WERI-Rb-1 (cell line): ENCODE measurements around the gene RBM39.
A peak's percentile ranks its signal among the peaks of the same experiment; 100 is the strongest.

Experiments used
- DNase-seq: peaks from one replicate; pipeline ENCODE4 v3.0.0-alpha.2; 2020
- H3K27ac ChIP-seq: fragments of 250-450 bp; sonication (Bioruptor Pico); 2 replicates; pipeline ENCODE4 v1.5.1; 2020; ENCODE audit warnings: mild to moderate bottlenecking, moderate library complexity
- H3K27me3 ChIP-seq: fragments of 250-450 bp; sonication (Bioruptor Pico); 2 replicates; pipeline ENCODE4 v1.5.1; 2021; ENCODE audit warnings: mild to moderate bottlenecking, low read depth, moderate library complexity; ENCODE audit not compliant: insufficient read depth, severe bottlenecking
- H3K36me3 ChIP-seq: fragments of 250-450 bp; sonication (Bioruptor Pico); 2 replicates; pipeline ENCODE4 v1.5.1; 2020; ENCODE audit warnings: mild to moderate bottlenecking, moderate library complexity
- H3K4me3 ChIP-seq: 2 replicates; pipeline ENCODE4 v1.5.1; 2011; ENCODE audit warnings: low read depth, mild to moderate bottlenecking, control low read depth, low read length
- H3K9me3 ChIP-seq: fragments of 250-450 bp; sonication (Bioruptor Pico); 2 replicates; pipeline ENCODE4 v1.5.1; 2021; ENCODE audit warnings: mild to moderate bottlenecking, moderate library complexity; ENCODE audit not compliant: severe bottlenecking
- CTCF ChIP-seq: IDR thresholded peaks from 2 replicates; pipeline ENCODE4 v1.5.1; 2011; ENCODE audit warnings: low read depth, mild to moderate bottlenecking, control low read depth, inconsistent platforms, low read length

The RBM39 gene

DNA sequence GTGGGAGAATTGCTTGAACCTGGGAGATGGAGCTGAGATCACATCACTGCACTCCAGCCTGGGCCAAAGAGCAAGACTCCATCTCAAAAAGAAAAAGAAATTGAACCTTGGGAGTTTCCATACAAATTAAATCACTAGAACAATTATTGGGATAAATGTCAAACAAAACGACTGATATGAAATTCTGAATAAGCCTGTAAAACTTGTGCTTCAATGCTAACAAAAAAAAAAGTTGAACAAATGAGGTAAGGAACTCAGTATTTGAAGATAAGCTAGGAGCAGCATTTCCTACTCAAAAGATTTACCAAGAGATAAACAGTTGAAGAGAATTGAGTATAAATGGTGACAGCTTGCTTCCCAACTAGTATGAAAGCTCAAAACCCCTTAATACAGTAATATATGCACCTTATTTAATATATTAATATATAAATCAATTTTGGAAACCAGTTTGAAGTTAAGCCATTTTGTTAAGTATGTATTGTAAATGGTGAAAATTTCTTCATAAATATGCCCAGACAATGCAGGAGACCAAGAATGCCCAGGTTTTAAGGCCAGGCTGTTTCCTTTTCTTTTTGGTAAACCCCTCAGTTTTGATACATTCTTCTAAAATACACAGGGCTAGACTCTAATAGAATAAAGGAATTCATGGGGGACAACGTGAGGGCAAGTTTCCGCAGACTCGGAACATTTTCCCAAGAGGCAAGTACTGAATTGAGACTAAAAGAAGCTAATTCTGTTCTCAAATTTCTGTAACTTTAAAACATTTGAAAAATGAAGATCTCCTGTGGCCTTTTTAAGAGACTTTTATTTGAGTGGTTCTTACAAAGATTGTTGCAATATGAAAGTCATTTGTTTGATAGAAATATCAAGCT, 39.0 kb downstream of the RBM39 start:
- no peak for TF ChIP-seq CTCF
- H3K36me3 ChIP-seq, result peaks cover 74% of the 10 kb centered on the region

DNA sequence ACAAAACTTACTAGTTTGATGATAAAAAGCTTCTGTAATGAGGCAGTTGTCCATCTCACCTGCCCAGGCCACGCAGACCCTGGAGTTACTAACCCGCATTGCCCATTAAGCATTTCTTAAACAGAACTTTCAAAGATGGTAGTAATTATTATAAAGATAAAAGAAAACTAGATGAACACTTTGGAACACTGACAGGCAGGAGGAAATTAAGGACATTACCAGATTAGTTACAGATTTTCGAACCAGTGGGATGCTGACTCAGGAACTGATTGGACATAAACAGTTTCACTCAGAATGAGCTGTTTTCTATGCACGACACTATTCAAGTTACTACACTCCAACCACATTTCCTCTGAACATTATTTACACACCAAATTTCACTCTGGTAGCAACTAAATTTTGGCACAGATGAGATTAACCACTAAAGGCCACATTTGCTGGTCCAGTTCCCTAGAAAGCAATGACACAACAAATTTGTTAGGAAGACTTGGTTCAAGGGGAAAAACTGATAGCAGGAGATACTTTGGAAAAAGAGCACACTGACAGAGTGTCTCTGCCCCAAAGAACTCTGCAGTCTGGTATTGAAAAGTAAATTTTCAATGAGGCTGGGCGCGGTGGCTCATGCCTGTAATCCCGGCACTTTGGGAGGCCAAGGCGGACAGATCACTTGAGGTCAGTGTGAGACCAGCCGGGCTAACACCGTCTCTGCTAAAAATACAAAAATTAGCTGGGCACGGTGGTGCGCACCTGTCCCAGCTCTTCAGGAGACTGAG, 39.8 kb downstream of the RBM39 start:
- Histone ChIP-seq H3K4me3 (no peak overlapping the region), H3K27ac (no peak overlapping the region; the same call in 1 of the 2 replicates), H3K9me3 (no peaks in the 10 kb centered on the region), H3K27me3 (no peaks in the 10 kb centered on the region), H3K36me3 (peaks cover 67% of the 10 kb centered on the region)
- DNase-seq, result no peak
- no peak for TF ChIP-seq CTCF

More for the DNA sequence above, 39.0 kb downstream of the RBM39 start:
- no peaks in the 10 kb centered on the region for H3K9me3 ChIP-seq
- H3K4me3 ChIP-seq, result no peak overlapping the region
- no peaks in the 10 kb centered on the region for H3K27me3 ChIP-seq
- H3K27ac ChIP-seq, result no peak overlapping the region; the same call in 1 of the 2 replicates
- DNase-seq, result no peak

- H3K4me3 ChIP-seq, result no peak overlapping the region
- no peak overlapping the region for H3K27ac ChIP-seq
- peaks cover 51% of the 10 kb centered on the region for H3K36me3 ChIP-seq
- no peak for TF ChIP-seq CTCF
- H3K9me3 ChIP-seq, result no peaks in the 10 kb centered on the region
- H3K27me3 ChIP-seq, result no peaks in the 10 kb centered on the region
- no peak for DNase-seq
These were observed 41.4 kb downstream of the RBM39 start for GRCh38 chr20:35700625-35701148.

DNA sequence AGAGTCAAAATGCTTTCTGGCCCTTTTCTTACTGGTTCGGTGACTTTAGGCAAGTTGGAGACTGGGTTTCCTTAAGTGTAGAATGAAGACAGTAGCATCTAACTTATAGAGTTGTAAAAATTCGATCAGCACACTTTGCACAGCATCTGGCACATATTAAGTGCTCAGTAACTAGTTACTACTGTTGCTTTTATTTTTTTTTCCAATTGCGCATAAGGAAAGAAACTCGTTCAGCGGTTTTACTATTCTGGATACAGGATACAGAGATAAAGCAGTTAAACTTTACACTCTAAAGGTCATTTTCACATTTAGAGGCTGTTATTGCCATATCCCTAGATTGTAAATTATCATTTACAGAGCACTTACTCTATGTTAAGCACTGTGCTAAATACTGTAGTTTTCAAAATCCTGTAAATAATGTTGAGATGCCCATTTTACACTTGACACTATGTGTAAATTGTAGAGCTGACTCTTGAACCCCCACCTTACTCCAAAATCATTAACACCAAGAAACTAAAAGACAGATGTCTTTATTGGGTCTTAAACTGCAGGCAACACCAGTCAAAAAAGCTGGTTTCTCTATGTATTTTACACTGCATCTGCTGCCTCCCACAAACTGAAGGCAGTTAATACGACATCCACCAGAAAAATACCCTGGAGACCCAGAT, 42.0 kb downstream of the RBM39 start:
- Histone ChIP-seq H3K27ac (peak overlapping the region; percentile 82), H3K4me3 (peak overlapping the region; percentile 90), H3K9me3 (no peaks in the 10 kb centered on the region), H3K36me3 (peaks cover 51% of the 10 kb centered on the region), H3K27me3 (no peaks in the 10 kb centered on the region)
- TF ChIP-seq CTCF, result no peak
- DNase-seq, result no peak

GRCh38 chr20:35699127-35699956, 42.7 kb downstream of the RBM39 start, which contains the start of the genes NFS1 and ROMO1:
Gene NFS1 (minus strand): TSS chr20:35699352. CDS start chr20:35699288, 64 bp downstream.
Gene ROMO1 (plus strand): TSS chr20:35699405. CDS start chr20:35699633, 228 bp downstream.
- H3K27ac ChIP-seq, result peak within 1 kb of the TSS; percentile 82
- peaks cover 45% of the 10 kb centered on the region for H3K36me3 ChIP-seq
- H3K4me3 ChIP-seq, result peak within 1 kb of the TSS; percentile 90
- peak; percentile 89 for DNase-seq
- H3K9me3 ChIP-seq, result no peaks in the 10 kb centered on the region
- TF ChIP-seq CTCF, result peak; percentile 29; the same call in 1 of the 2 replicates
- no peaks in the 10 kb centered on the region for H3K27me3 ChIP-seq
